GM18505 (cell line): ENCODE results near the gene IDI1.
"Not testable (repeated sequence)": the region's sequence is repeated elsewhere in the genome, so short reads cannot be mapped to it uniquely, and the experiment has no call there.

Source experiments
- ATAC-seq: cut with Tn5 transposase; IDR thresholded peaks from one replicate; pipeline ENCODE4 v1.9.1; 2021; ENCODE audit not compliant: unreplicated experiment
- POLR2A ChIP-seq: IDR thresholded peaks from 4 replicates; pipeline ENCODE4 v1.6.1; 2011; ENCODE audit warnings: borderline replicate concordance; ENCODE audit not compliant: insufficient read depth, insufficient read length; ENCODE audit errors: extremely low read depth

IDI1 gene

DNA sequence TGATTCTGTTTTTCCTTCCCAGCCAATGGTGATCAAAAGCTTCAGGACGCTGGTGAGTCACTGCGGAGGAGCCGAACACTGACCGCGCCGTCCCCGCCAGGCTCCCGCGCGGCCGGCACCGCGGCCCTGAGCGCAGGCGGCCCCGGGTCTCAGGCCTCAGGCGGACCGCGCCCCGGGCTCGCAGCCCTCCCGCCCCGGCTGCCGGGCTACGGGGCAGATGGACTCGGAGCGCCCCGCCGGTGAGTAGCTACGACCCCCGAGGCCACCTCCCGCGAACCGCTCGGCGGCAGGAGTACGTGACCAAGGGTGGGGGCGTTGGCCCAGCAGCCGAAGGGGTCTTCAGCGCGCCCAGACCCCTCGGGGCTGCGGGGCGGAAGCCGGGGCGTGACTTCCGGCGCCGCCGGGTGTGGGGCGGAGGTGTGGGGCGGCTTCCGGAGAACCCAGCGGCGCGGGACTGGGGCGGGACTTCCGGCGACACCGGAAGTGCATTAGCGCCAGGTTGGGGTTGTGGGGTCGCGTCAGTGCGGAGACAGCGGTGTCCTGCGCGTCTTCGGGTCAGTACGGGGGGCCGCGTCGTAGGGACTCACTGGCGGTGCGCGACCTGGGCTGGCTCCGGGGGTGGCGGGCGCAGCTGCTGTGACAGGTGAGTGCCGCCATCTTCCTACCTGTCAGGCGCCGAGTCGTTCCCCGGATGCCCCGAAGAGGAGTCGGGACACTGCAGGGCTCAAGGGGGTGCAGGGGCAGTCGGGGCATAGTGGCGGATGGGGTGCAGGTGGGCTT lies 7.6 kb upstream of the IDI1 start, which contains the start of gene WDR37:
Gene WDR37, plus strand, starts transcription at position 60 of the 780 bp plus-strand sequence. CDS start 15,771 bp downstream, outside the sequence.
- TF ChIP-seq POLR2A = peak; percentile 78
- ATAC-seq = peak; percentile 93

DNA sequence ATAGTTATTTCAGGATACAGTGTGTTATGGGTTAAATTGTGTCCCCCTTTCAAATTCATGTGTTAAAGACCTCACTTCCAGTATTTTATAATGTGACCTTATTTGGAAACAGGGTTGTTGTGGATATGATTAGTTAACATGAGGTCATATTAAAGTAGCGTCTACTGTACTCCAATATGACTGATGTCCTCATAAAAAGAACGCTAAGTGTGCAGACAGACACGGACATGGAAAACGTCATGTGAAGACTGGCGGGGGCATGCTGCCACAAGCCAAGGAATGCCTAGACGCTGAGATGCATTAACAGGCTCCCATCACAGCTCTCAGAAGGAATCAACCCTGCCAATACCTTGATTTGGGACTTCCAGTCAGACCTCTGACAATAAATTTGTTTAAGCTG lies 5.8 kb upstream of the IDI1 start:
- no peak for ATAC-seq
- TF ChIP-seq POLR2A = no peak

DNA sequence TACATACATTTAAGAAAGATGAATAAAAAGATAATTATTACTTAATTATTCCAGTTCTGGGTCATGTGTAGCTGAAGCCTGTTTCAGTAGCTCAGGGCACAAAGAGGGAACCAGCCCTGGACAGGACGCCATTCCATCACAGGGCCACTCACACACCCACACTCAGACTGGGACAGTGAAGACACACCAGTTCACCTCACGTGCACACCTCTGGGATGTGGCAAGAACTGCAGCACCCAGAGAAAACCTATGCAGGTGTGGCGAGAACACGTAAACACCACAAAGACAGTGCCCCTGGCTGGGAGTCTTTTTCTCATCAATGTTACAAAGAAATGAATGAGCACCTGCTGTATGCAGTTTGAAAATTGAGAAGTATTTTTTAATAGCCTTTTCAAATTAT lies 1.6 kb upstream of the IDI1 start:
- ATAC-seq = no peak

DNA sequence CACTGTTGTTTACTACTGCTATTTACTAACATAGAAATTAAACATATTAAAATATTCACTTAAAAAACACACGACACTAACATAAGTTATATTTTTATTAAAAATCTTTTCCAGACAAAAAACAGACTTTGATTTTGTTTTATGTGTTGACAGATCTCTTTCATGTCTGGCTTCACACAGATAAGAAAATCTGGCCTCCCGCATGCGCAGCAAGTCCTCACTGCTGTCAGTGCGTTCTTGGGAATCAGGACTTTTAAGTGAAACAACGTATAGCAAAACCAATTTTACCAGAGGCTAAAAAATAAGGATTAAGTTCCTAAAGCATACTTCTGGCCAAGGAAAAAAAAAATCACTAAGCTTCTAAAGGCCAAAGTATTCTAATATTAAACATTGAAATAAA lies 1.2 kb upstream of the IDI1 start:
- no peak for ATAC-seq
- no peak for TF ChIP-seq POLR2A

More for the DNA sequence above, 1.6 kb upstream of the IDI1 start:
- TF ChIP-seq POLR2A = no peak

DNA sequence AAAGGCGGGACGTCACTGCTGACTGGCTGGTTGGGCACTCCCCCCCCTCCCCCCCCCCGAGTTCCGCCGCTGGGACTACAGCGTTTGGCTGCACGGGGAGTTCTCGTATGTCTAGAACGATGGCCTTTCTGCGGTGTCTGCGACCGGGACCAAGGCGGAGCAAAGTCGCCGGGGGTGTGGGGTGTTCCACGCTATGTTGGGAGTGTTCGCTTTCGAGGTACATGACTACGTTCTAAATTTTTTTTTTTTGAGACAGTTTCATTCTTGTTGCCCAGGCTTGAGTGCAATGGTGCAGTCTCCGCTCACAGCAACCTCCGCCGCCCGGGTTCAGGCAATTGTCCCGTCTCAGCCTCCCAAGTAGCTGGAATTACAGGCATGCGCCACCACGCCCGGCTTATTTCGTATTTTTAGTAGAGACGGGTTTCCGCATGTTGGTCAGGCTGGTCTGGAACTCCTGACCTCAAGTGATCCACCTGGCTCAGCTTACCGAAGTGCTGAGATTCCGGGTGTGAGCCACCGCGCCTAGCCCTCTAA lies 573 bp upstream of the IDI1 start:
- no peak for ATAC-seq
- TF ChIP-seq POLR2A = no peak

DNA sequence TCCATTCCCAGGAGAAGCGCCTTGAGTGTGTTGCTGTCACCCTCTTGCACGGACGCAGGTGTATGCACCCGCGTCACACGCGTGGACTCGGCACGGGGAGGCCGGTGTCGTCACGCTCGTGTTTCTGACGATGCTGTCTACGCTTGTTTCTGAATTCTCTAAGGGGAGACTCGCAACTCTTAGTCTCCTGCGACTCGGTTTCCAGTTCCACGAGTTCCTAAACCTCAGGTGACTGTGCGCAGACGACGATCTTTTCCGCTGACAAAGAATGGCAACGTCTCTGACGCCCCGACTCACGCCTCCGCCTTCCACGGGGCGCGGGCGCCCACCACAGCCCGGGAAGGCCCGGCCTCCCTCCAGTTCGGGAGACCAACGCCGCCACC lies 579 bp downstream of the IDI1 start:
- ATAC-seq = no peak
- TF ChIP-seq POLR2A = no peak

DNA sequence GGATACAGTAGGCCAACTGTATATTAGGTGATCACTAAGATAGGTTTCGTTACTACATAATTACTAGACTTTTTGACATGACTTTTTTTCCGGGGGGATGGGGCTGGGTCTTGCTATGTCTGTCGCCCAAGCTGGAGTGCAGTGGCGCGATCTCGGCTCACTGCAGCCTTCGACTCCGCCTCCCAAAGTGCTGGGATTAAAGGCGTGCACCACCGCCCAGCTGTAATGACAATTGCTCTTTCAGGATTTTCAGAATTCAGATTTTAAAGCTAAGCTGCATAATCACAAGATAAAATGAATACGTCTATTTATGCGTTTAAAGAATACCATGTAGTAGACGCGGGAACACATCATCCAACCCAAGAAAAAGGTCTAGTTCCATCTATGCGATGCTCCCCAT lies 982 bp downstream of the IDI1 start:
- no peak for ATAC-seq
- no peak for TF ChIP-seq POLR2A

DNA sequence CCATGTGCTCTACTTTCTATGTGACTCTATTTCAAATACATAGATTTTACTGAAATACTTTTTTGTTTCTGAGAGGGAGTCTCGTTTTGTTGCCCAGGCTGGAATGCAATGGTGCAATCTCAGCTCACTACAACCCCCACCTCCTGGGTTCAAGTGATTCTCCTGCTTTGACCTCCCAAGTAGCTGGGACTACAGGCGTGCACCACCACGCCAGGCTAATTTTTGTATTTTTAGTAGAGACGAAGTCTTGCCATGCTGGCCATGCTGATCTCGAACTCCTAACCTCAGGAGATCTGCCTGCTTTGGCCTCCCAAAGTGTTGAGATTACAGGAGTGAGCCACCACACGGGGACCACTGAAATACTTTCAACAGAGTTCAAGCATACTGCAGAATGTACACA lies 3.5 kb downstream of the IDI1 start:
- no peak for TF ChIP-seq POLR2A
- ATAC-seq = no peak

DNA sequence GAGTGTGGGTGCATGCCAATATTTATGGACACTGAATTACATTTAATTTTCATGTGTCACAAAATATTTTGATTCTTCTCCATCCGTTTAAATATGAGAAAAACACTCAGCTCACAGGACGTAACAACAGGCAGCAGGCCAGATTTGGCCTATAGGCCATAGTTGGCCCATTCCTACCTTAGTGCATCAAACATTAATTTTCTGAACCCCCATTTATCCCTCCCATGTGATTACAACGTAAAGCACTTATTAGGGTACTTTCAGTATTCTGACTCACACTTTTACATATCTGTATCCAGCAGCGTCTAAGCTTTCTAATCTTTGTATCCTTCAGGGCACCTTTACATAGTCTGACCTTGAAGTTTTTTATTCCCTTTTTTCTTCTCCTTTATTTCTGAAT lies 4.0 kb downstream of the IDI1 start:
- no peak for ATAC-seq
- no peak for TF ChIP-seq POLR2A

DNA sequence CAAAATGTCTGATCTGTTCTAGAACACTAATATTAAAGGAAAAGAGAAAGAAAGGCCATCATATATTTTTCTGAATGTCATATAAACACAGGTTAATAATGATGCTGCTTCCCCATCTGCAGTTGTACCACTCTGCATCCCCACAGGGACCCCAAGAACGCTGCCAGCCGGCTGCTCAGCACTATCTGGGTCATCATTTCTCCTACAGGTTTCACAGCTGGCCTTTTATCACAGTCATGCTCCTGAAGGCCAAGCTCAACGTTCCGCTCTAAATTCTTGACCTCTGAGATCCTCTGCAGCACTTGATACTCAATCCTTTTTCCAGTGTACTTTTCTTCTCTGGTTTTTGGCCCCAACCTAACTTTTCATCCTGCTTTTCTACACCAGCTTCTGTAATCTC lies 4.8 kb downstream of the IDI1 start:
- ATAC-seq = no peak
- TF ChIP-seq POLR2A = no peak

DNA sequence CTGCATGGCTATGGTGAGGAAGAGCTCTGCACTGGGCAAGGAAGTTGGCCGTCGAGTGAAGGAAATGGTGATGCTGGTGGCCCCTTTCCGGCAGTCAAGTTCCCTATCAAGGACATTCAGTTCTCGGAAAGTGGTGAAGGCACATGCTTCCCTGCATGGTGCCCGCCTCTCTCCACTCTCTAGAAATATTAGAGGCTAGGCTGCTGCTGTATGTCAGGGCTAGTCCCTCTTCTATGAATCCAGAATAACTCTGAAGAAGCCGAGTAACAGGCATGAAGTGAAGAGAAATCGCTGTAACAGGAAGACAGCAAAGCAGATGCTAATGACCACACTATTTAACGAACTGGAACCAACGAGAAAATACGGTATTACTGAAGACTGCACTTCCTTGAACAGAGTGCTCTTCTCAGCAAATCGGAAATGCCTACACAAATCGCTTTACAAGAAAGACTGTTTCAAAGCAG lies 5.4 kb downstream of the IDI1 start:
- TF ChIP-seq POLR2A = peak; percentile 56
- ATAC-seq = peak; percentile 52

DNA sequence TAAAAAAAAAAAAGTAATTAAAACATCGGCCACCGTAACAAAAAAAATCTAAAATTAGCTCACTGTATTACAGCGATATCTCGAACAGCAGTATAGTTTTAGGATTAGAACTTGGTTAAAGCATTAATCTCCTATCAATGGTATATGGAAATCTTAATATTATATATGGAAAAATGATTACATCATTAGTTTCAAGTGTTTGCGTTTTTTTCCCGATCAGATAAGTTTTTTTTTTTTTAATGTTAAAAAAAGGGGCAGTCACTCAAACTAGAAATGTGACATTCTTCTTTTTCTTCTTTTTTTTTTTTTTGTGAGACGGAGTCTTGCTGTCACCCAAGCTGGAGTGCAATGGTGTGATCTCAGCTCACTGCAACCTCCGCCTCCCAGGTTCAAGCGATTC lies 7.4 kb downstream of the IDI1 start:
- no peak for TF ChIP-seq POLR2A
- ATAC-seq = no peak

DNA sequence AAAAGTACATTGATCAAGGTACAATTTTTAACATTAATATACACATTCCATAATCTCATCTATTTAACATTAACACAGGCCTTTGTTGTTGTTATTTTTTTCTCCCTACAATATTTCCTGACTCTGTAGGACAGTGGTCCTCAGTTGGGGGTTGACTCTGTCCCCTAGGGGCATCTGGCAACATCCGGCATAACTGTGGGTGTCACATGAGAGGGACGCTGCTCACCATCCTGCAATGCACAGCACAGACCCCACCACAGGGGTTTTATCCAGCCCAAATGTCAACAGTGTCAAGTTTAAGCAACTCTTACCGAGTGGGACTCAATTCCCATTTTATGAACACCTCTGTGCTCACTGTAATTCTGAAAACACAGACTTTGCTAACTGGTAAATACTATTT lies 8.8 kb downstream of the IDI1 start:
- TF ChIP-seq POLR2A = no peak
- no peak for ATAC-seq

DNA sequence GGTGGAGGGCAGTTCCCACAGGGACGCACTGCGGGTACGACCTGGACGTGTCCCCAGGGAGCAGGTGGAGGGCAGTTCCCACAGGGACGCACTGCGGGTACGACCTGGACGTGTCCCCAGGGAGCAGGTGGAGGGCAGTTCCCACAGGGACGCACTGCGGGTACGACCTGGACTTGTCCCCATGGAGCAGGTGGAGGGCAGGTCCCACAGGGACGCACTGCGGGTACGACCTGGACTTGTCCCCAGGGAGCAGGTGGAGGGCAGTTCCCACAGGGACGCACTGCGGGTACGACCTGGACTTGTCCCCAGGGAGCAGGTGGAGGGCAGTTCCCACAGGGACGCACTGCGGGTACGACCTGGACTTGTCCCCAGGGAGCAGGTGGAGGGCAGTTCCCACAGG lies 10.2 kb downstream of the IDI1 start:
- ATAC-seq = not testable (repeated sequence)
- peak; percentile 33 for TF ChIP-seq POLR2A

DNA sequence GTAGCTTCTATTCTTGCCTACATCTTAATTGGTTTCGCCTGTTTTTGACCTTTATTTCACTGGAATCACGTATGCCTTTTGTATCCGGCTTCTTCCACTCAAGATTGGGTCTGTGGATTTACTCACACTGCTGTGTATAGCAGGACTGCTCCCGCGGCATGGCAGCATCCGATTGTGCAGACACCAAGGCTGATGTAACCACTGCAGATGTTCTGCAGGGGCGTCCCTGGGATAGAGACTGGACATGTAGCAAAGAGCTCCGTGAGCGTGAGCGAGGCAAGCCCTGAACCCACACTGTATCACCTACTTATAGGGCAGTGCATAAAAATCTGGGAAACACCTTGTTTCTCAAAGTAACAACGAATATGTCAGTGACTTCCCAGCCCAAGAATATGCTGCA lies 11.8 kb downstream of the IDI1 start:
- no peak for TF ChIP-seq POLR2A
- no peak for ATAC-seq

DNA sequence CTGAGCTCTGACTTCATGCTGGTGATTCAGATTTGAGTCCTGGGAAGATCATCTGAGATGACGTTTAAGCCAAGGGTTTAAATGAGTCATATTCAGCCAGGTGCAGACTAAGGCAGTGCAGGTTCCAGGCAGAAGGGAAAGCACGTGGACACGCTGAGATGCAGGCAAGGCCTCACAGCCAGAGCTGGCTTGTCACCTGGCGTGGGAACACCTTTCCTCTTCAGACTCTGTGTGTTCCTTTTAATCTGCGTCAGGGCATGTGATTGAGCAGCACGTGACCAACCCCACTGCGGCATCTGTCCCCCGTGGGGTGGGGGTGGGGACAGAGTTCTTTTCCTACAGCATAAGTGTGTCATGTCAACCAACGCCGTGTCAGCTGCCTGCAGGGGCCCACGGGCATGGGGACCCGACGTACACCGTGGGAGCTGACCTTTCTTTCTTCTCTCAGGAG lies 12.6 kb downstream of the IDI1 start:
- no peak for TF ChIP-seq POLR2A

More for the DNA sequence above, 12.6 kb downstream of the IDI1 start:
- ATAC-seq = peak; percentile 82
